Fibroblast of pulmonary artery (primary cell): ENCODE data around the gene RMI2.

ENCODE experiments used
- DNase-seq: peaks from one replicate; pipeline ENCODE4 v3.0.0-alpha.2; 2010; ENCODE audit warnings: low read depth
- H3K4me3 ChIP-seq: replicated peaks from 2 replicates; pipeline ENCODE4 v1.5.1; 2011; ENCODE audit warnings: low read depth, mild to moderate bottlenecking, control low read depth, low read length, moderate library complexity
- TF ChIP-seq, protein P1 (sequence below): IDR thresholded peaks from 2 replicates; pipeline ENCODE4 v1.5.1; 2011; ENCODE audit warnings: mild to moderate bottlenecking, control low read depth, low read length, inconsistent platforms; ENCODE audit errors: missing control alignments

Gene RMI2

DNA sequence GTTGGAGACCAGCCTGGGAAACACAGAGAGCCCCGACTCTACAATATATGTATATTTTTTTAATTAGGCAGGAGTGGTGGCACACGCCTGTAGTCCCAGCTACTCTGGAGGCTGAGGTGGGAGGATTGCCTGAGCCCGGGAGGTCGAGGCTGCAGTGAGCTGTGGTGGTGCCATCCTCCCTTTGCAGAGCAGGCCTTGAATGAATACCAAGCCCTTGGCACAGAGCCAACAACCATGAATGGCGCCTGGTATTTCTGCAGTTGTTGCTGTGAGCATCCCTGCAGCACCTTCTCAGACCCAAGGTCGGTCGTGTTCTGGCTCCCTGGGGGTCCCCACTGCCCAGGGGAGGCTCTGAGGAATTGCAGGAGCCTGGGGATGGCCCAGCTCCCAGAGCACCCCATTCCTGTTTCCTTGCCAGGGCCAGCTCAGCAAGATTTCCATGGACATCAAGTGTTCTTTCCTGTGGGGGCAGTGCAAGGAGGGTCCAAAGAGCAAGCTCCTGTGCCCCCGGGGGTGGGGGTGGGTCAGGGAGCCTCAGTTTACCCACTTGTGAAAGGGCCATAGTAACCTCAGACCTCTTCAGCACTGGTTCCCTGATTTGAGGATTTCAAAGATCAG is 25.6 kb upstream of the RMI2 start:
- TF ChIP-seq, protein P1, sequence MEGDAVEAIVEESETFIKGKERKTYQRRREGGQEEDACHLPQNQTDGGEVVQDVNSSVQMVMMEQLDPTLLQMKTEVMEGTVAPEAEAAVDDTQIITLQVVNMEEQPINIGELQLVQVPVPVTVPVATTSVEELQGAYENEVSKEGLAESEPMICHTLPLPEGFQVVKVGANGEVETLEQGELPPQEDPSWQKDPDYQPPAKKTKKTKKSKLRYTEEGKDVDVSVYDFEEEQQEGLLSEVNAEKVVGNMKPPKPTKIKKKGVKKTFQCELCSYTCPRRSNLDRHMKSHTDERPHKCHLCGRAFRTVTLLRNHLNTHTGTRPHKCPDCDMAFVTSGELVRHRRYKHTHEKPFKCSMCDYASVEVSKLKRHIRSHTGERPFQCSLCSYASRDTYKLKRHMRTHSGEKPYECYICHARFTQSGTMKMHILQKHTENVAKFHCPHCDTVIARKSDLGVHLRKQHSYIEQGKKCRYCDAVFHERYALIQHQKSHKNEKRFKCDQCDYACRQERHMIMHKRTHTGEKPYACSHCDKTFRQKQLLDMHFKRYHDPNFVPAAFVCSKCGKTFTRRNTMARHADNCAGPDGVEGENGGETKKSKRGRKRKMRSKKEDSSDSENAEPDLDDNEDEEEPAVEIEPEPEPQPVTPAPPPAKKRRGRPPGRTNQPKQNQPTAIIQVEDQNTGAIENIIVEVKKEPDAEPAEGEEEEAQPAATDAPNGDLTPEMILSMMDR = no peak
- no peak overlapping the region for H3K4me3 ChIP-seq

DNA sequence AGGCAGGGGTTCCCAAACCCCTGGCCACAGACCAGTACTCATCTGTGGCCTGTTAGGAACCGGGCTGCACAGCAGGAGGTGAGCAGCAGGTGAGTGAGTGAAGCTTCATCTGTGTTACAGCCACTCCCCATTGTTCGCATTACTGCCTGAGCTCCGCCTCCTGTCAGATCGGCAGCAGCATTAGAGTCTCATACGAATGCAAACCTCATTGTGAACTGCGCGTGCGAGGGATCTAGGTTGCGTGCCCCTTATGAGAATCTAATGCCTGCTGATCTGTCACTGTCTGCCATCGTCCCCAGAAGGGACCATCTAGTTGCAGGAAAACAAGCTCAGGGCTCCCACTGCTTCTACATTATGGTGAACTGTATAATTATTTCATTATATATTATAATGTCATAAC is 25.1 kb upstream of the RMI2 start:
- TF ChIP-seq, protein P1 = no peak
- no peak overlapping the region for H3K4me3 ChIP-seq
- DNase-seq = no peak

More for the DNA sequence above, 25.6 kb upstream of the RMI2 start:
- no peak for DNase-seq

DNA sequence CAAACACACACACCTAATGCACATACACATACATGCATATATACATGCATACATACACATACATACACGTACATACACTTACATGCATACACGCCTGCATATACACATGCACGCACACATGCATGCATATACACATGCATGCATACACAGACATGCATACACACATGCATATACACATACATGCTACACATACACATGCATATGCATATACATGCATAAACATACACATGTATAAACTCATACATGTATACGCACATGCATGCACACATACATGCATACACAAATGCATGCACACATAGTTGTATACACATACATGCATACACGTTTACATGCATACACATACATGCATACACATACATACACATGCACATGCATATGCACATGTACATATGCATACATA is 23.6 kb upstream of the RMI2 start:
- DNase-seq = no peak
- TF ChIP-seq, protein P1 = no peak
- no peak overlapping the region for H3K4me3 ChIP-seq

DNA sequence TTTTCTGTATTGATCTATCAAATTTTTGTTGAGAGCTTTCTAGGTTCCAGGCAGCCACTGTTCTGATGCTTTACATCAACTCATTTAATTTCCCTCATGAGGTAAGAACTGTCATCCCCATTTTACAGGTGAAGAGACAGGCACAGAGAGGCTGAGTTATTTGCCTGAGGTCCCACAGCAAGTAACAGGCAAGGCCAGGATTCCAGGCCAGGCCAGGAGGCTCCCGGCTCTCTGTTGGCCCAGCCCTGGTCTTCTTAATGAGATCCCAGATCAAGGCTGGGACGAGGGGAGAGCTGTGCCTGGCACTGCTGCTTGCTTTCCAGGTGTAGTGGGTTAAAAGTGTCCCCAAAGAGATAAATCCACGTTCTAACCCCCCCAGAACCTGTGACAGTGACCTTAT is 22.4 kb upstream of the RMI2 start:
- TF ChIP-seq, protein P1 = no peak
- H3K4me3 ChIP-seq = no peak overlapping the region
- no peak for DNase-seq

DNA sequence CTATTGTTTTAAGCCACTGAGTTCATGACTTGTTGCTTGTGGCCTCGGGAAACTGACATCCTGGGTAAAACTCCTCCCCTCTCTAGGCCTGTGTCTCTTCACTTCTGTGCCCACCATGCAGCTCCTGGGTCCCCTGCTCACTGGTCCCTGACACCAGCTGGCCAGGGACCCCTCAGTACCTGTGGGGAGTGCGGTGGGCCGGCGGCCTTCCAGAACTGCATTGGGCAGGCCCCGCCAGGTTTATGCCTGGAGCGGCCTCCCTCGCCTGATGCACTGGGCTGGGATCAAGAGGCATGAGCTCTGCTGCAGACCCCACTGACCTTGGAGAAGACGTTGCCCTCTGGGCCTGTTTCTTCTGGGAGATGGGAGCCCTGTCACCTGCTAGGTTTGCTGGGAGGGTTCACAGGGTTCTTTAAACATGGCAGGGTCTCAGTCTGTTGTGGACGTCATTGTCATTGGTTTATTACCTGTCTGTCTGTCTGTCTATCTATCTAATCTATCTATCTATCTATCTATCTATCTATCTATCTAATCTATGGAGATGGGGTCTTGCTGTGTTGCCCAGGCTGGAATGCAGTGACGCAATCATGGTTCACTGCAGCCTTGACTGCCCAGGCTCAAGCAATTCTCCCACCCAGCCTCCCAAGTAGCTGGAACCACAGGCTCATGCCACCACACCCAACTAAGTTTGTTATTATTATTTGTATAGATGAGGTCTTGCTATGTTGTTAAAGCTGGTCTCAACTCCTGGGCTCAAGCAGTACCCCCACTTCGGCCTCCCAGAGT is 21.5 kb upstream of the RMI2 start:
- DNase-seq = no peak
- TF ChIP-seq, protein P1 = no peak
- H3K4me3 ChIP-seq = no peak overlapping the region

DNA sequence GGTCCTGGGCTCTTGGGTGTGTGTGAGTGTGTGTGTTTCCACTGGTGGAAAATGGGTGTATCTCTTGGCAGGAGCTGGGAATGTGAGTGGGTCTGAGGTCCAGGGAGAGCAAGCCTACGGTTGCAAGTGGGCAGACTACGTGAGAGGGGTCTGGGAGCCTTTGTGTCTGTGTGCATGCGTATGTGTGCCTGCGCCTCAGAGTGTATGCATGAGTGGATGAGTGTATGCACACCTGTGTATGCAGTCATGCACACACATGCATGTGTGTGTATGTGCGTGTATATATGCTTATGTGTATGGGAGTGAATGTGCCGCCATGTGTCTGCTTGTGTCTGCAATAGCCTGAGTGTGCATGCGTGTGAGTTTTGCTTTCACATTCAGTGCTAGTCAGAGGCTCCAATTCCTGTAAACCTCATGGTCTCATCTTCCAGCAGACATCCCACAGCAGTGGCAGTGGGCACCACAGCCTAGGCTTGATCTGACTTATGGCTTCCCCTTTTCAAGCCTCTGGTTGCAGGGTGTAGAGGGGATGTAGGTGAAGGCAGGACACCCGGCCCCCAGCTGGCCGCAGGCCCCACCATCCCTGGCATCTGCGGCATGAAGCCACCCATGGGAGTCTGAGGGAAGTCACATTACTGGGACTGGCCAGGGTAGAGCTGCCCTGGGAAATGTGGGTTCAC is 19.7 kb upstream of the RMI2 start:
- no peak overlapping the region for H3K4me3 ChIP-seq
- DNase-seq = no peak
- TF ChIP-seq, protein P1 = no peak
